ENCODE results near the gene TMED9. TPM values are rescaled to one million over a fixed set of nuclear protein-coding genes. Genes with fewer than 3 reads are reported as not detected.

Gene TMED9
- total and polyA plus RNA-seq, 9 of the 15 experiments (the other 6 are each of a cell fraction or from before 2014, with no cell fraction given), result 43.7 to 301 (median 90.0) TPM

DNA sequence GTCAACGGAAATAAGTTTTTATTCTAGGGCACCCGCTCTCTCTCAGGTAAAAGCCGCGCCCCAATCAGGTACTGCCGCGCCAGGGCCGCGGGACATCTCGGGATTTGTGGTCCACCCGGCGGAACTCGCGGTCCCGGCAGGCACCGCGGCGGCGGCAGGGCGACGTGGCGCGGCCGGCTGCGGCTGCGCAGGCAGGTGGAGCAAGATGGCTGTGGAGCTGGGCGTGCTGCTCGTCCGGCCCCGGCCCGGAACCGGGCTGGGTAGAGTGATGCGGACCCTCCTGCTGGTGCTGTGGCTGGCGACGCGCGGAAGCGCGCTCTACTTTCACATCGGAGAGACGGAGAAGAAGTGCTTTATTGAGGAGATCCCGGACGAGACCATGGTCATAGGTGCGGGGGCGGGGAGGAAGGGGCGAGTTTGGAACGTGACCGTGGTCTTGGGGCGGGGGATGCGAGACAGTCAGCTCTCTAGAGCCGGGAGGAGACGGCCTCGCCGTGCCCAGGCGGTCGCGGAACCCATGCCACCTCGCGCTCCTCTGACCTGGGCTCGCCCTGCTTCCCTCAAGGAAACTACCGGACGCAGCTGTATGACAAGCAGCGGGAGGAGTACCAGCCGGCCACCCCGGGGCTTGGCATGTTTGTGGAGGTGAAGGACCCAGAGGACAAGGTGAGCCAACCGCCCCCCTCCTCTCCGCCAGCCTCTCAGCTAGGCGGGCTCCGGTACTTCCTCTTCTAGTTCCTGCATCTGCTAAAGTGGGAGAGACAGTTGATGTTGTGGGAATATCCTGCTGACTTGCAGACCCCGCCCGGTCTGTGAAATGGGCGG, at the start of gene TMED9 (continued):
- TF ChIP-seq, protein P1, sequence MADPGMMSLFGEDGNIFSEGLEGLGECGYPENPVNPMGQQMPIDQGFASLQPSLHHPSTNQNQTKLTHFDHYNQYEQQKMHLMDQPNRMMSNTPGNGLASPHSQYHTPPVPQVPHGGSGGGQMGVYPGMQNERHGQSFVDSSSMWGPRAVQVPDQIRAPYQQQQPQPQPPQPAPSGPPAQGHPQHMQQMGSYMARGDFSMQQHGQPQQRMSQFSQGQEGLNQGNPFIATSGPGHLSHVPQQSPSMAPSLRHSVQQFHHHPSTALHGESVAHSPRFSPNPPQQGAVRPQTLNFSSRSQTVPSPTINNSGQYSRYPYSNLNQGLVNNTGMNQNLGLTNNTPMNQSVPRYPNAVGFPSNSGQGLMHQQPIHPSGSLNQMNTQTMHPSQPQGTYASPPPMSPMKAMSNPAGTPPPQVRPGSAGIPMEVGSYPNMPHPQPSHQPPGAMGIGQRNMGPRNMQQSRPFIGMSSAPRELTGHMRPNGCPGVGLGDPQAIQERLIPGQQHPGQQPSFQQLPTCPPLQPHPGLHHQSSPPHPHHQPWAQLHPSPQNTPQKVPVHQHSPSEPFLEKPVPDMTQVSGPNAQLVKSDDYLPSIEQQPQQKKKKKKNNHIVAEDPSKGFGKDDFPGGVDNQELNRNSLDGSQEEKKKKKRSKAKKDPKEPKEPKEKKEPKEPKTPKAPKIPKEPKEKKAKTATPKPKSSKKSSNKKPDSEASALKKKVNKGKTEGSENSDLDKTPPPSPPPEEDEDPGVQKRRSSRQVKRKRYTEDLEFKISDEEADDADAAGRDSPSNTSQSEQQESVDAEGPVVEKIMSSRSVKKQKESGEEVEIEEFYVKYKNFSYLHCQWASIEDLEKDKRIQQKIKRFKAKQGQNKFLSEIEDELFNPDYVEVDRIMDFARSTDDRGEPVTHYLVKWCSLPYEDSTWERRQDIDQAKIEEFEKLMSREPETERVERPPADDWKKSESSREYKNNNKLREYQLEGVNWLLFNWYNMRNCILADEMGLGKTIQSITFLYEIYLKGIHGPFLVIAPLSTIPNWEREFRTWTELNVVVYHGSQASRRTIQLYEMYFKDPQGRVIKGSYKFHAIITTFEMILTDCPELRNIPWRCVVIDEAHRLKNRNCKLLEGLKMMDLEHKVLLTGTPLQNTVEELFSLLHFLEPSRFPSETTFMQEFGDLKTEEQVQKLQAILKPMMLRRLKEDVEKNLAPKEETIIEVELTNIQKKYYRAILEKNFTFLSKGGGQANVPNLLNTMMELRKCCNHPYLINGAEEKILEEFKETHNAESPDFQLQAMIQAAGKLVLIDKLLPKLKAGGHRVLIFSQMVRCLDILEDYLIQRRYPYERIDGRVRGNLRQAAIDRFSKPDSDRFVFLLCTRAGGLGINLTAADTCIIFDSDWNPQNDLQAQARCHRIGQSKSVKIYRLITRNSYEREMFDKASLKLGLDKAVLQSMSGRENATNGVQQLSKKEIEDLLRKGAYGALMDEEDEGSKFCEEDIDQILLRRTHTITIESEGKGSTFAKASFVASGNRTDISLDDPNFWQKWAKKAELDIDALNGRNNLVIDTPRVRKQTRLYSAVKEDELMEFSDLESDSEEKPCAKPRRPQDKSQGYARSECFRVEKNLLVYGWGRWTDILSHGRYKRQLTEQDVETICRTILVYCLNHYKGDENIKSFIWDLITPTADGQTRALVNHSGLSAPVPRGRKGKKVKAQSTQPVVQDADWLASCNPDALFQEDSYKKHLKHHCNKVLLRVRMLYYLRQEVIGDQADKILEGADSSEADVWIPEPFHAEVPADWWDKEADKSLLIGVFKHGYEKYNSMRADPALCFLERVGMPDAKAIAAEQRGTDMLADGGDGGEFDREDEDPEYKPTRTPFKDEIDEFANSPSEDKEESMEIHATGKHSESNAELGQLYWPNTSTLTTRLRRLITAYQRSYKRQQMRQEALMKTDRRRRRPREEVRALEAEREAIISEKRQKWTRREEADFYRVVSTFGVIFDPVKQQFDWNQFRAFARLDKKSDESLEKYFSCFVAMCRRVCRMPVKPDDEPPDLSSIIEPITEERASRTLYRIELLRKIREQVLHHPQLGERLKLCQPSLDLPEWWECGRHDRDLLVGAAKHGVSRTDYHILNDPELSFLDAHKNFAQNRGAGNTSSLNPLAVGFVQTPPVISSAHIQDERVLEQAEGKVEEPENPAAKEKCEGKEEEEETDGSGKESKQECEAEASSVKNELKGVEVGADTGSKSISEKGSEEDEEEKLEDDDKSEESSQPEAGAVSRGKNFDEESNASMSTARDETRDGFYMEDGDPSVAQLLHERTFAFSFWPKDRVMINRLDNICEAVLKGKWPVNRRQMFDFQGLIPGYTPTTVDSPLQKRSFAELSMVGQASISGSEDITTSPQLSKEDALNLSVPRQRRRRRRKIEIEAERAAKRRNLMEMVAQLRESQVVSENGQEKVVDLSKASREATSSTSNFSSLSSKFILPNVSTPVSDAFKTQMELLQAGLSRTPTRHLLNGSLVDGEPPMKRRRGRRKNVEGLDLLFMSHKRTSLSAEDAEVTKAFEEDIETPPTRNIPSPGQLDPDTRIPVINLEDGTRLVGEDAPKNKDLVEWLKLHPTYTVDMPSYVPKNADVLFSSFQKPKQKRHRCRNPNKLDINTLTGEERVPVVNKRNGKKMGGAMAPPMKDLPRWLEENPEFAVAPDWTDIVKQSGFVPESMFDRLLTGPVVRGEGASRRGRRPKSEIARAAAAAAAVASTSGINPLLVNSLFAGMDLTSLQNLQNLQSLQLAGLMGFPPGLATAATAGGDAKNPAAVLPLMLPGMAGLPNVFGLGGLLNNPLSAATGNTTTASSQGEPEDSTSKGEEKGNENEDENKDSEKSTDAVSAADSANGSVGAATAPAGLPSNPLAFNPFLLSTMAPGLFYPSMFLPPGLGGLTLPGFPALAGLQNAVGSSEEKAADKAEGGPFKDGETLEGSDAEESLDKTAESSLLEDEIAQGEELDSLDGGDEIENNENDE (IDR thresholded peaks at IDR 0.05; ENCODE audit: low read depth, low read length), result no peak
- TF ChIP-seq, protein P2, sequence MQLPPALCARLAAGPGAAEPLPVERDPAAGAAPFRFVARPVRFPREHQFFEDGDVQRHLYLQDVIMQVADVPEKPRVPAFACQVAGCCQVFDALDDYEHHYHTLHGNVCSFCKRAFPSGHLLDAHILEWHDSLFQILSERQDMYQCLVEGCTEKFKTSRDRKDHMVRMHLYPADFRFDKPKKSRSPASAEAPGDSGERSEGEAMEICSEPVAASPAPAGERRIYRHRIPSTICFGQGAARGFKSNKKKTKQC (CRISPR knock-in tag; IDR thresholded peaks at IDR 0.05), result peak; percentile 65
- TF ChIP-seq EGR1 (conservative IDR thresholded peaks at IDR 0.05) (peak; percentile 97), ZNF644 (tag; IDR thresholded peaks at IDR 0.05; ENCODE audit: low read depth) (no peak), CBX8 (IDR thresholded peaks at IDR 0.05; ENCODE audit: borderline replicate concordance, extremely low read depth, low read depth, low read length, poor library complexity, severe bottlenecking) (no peak), KLF6 (CRISPR knock-in tag; IDR thresholded peaks at IDR 0.05; ENCODE audit: borderline replicate concordance) (no peak), NR1H2 (CRISPR knock-in tag; IDR thresholded peaks at IDR 0.05) (no peak), ZBTB7A (IDR thresholded peaks at IDR 0.05; ENCODE audit: borderline replicate concordance, control insufficient read depth, low read depth, low read length) (peak; percentile 42; the same call in 1 of the 2 replicates), ZKSCAN8 (CRISPR knock-in tag; IDR thresholded peaks at IDR 0.05) (no peak)
- TF ChIP-seq, protein P3, sequence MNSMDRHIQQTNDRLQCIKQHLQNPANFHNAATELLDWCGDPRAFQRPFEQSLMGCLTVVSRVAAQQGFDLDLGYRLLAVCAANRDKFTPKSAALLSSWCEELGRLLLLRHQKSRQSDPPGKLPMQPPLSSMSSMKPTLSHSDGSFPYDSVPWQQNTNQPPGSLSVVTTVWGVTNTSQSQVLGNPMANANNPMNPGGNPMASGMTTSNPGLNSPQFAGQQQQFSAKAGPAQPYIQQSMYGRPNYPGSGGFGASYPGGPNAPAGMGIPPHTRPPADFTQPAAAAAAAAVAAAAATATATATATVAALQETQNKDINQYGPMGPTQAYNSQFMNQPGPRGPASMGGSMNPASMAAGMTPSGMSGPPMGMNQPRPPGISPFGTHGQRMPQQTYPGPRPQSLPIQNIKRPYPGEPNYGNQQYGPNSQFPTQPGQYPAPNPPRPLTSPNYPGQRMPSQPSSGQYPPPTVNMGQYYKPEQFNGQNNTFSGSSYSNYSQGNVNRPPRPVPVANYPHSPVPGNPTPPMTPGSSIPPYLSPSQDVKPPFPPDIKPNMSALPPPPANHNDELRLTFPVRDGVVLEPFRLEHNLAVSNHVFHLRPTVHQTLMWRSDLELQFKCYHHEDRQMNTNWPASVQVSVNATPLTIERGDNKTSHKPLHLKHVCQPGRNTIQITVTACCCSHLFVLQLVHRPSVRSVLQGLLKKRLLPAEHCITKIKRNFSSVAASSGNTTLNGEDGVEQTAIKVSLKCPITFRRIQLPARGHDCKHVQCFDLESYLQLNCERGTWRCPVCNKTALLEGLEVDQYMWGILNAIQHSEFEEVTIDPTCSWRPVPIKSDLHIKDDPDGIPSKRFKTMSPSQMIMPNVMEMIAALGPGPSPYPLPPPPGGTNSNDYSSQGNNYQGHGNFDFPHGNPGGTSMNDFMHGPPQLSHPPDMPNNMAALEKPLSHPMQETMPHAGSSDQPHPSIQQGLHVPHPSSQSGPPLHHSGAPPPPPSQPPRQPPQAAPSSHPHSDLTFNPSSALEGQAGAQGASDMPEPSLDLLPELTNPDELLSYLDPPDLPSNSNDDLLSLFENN (IDR thresholded peaks at IDR 0.05; ENCODE audit: low read depth in 2 of 2, low read length in 2 of 2), result no peak

All from K562 (cell line).